Hepatocyte (in vitro differentiated cells): ENCODE results near the gene SMIM10L2A. TPM values are rescaled to one million over a fixed set of nuclear protein-coding genes. Genes with fewer than 3 reads are reported as not detected.
"Not testable (repeated sequence)": the region's sequence is repeated elsewhere in the genome, so short reads cannot be mapped to it uniquely, and the experiment has no call there.

Experiments used
- DNase-seq: peaks from one replicate; pipeline ENCODE4 v3.0.0-alpha.2; 2016; ENCODE audit warnings: low spot score
- H2AFZ ChIP-seq: fragments of 200-600 bp; sonication (generic); 2 replicates; pipeline ENCODE4 v1.6.0; 2016; ENCODE audit warnings: antibody characterized with exemption, mild to moderate bottlenecking
- H3K27ac ChIP-seq: fragments of 200-600 bp; sonication (generic); 2 replicates; pipeline ENCODE4 v1.5.1; 2016; ENCODE audit warnings: mild to moderate bottlenecking
- H3K27me3 ChIP-seq: fragments of 200-600 bp; sonication (generic); 2 replicates; pipeline ENCODE4 v1.6.1; 2016
- H3K36me3 ChIP-seq: fragments of 200-600 bp; sonication (generic); replicated peaks from 2 replicates; pipeline ENCODE4 v1.5.1; 2016; ENCODE audit warnings: low read depth; ENCODE audit not compliant: insufficient read depth
- H3K4me1 ChIP-seq: fragments of 200-600 bp; sonication (generic); 2 replicates; pipeline ENCODE4 v1.5.1; 2016; ENCODE audit warnings: mild to moderate bottlenecking, moderate library complexity; ENCODE audit not compliant: insufficient read depth
- H3K4me2 ChIP-seq: fragments of 200-600 bp; sonication (generic); 2 replicates; pipeline ENCODE4 v1.6.0; 2016
- H3K4me3 ChIP-seq: fragments of 200-600 bp; sonication (generic); 2 replicates; pipeline ENCODE4 v1.5.1; 2016; ENCODE audit warnings: mild to moderate bottlenecking
- H3K79me2 ChIP-seq: fragments of 200-600 bp; sonication (generic); 2 replicates; pipeline ENCODE4 v1.6.0; 2017; ENCODE audit warnings: mild to moderate bottlenecking
- H3K9me2 ChIP-seq: fragments of 200-600 bp; sonication (generic); replicated peaks from 2 replicates; pipeline ENCODE4 v1.6.0; 2017; ENCODE audit warnings: mild to moderate bottlenecking; ENCODE audit not compliant: insufficient read depth
- H3K9me3 ChIP-seq: fragments of 200-600 bp; sonication (generic); 2 replicates; pipeline ENCODE4 v1.5.1; 2016; ENCODE audit warnings: low read depth, mild to moderate bottlenecking
- H4K20me1 ChIP-seq: fragments of 200-600 bp; sonication (generic); 2 replicates; pipeline ENCODE4 v1.6.0; 2016; ENCODE audit warnings: mild to moderate bottlenecking; ENCODE audit not compliant: insufficient read depth, poor library complexity, severe bottlenecking
- EZH2 ChIP-seq: fragments of 200-600 bp; sonication (generic); IDR thresholded peaks from 2 replicates; pipeline ENCODE4 v1.6.1; 2016; ENCODE audit warnings: antibody characterized with exemption, mild to moderate bottlenecking, borderline replicate concordance
- EZH2phosphoT487 ChIP-seq: fragments of 200-600 bp; sonication (generic); IDR thresholded peaks from one replicate; pipeline ENCODE4 v1.6.1; 2018; ENCODE audit warnings: antibody characterized with exemption, mild to moderate bottlenecking, low read depth, moderate library complexity; ENCODE audit not compliant: unreplicated experiment, severe bottlenecking
- WGBS: methylation state at CpG from one replicate; pipeline ENCODE4 v1.1.6; 2016; ENCODE audit warnings: low lambda C conversion rate; ENCODE audit errors: missing lambda C conversion rate; 5-methylcytosine and 5-hydroxymethylcytosine counted together
- polyA plus RNA-seq: library from polyadenylated mRNA; unstranded; fragments of >200 nt; fragmentation: Nextera tagmentation; extraction: Ambion mirVana; gene quantifications from 2 replicates; pipeline ENCODE4 v1.2.1, GENCODE V29; 2016
- total RNA-seq: library from RNA; depleted of rRNA; stranded (reverse); fragments of >200 nt; gene quantifications from 2 replicates; pipeline ENCODE4 v1.2.3, GENCODE V29; 2014
- TF ChIP-seq, protein P1 (sequence below): fragments of 200-600 bp; sonication (generic); IDR thresholded peaks from 2 replicates; pipeline ENCODE4 v1.5.1; 2016; ENCODE audit warnings: antibody characterized with exemption, mild to moderate bottlenecking; ENCODE audit not compliant: poor library complexity

Gene SMIM10L2A
- total and polyA plus RNA-seq, 2 experiments from 2014 or later: 5.0 to 7.0 TPM

DNA sequence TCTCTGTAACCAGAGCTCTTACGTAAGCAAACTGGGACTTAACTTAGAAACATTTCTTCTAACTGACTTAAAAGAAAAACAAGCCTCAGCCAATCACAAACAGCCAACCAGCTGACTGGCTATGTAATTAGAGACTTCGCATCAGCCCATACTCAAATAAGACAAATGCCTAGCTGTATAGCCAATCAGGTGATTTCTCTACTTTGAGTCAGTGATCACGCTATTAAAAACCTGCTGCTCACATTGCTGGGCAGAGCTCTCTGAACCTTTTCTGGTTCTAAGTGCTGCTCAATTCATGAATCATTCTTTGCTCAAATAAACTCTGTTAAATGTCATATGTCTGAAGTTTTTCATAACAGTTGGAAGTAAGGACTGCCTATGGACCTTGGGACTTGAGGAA lies 9.9 kb upstream of the SMIM10L2A start:
- Histone ChIP-seq H4K20me1 (no peaks in the 10 kb centered on the region), H2AFZ (no peak overlapping the region), H3K9me2 (no peaks in the 10 kb centered on the region), H3K27ac (no peak overlapping the region), H3K36me3 (no peaks in the 10 kb centered on the region), H3K9me3 (no peaks in the 10 kb centered on the region), H3K4me1 (no peaks in the 10 kb centered on the region), H3K4me3 (no peak overlapping the region), H3K4me2 (no peak overlapping the region), H3K79me2 (no peaks in the 10 kb centered on the region), H3K27me3 (no peaks in the 10 kb centered on the region)
- no peak for TF ChIP-seq EZH2phosphoT487
- TF ChIP-seq, protein P1, sequence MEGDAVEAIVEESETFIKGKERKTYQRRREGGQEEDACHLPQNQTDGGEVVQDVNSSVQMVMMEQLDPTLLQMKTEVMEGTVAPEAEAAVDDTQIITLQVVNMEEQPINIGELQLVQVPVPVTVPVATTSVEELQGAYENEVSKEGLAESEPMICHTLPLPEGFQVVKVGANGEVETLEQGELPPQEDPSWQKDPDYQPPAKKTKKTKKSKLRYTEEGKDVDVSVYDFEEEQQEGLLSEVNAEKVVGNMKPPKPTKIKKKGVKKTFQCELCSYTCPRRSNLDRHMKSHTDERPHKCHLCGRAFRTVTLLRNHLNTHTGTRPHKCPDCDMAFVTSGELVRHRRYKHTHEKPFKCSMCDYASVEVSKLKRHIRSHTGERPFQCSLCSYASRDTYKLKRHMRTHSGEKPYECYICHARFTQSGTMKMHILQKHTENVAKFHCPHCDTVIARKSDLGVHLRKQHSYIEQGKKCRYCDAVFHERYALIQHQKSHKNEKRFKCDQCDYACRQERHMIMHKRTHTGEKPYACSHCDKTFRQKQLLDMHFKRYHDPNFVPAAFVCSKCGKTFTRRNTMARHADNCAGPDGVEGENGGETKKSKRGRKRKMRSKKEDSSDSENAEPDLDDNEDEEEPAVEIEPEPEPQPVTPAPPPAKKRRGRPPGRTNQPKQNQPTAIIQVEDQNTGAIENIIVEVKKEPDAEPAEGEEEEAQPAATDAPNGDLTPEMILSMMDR: no peak
- no peak for TF ChIP-seq EZH2
- no peak for DNase-seq
- 69% methylated on average over 3 of the region's 3 CpGs for WGBS

DNA sequence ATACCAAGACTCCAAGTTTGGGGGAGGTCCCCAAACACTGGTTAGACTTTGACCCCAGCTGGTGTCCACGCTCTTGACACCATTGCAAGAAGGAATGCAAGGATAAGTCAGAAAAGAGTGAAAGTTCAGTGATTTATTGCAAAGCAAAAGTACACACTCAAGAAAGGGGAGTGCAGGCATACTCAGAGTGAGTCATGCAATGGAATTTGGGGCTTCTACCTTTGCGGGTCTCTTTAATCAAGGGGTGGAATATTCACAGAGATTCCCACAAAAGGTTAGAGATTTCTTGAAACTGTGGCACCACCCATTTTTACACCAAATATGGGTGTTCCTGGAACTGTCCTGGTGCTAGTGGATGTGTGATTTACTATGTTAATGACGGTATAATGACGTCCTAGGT lies 5.2 kb upstream of the SMIM10L2A start:
- no peaks in the 10 kb centered on the region for H4K20me1 ChIP-seq
- no peaks in the 10 kb centered on the region for H3K9me2 ChIP-seq
- H3K27me3 ChIP-seq: no peaks in the 10 kb centered on the region
- TF ChIP-seq EZH2phosphoT487 (no peak), EZH2 (no peak)
- TF ChIP-seq, protein P1: no peak
- no peaks in the 10 kb centered on the region for H3K79me2 ChIP-seq
- DNase-seq: no peak
- H3K27ac ChIP-seq: no peak overlapping the region
- H3K9me3 ChIP-seq: no peaks in the 10 kb centered on the region
- no peaks in the 10 kb centered on the region for H3K4me1 ChIP-seq
- no peak overlapping the region for H2AFZ ChIP-seq
- H3K36me3 ChIP-seq: no peaks in the 10 kb centered on the region
- H3K4me2 ChIP-seq: no peak overlapping the region
- no peak overlapping the region for H3K4me3 ChIP-seq
- 63% methylated on average over 4 of the region's 4 CpGs for WGBS

DNA sequence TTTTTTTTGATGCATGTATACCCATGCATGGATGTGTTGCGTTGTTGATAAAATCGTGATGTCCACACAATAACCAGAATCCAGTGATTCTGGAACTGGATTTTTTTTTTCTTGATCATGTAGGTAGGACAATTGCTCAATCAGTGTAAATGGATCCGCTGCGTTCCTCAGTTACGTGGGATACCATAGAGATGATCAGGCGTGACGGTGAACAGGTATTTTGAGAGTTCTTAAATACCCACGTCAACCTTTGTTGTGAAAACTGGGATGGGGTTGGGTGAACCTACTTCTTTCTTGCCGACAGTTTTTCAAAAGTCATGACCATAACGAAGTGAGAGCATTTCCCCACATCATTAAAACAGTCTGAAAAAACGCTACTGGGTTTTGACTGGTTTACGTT lies 913 bp upstream of the SMIM10L2A start:
- H3K4me2 ChIP-seq: no peak overlapping the region
- no peak for DNase-seq
- no peaks in the 10 kb centered on the region for H3K9me2 ChIP-seq
- H3K4me1 ChIP-seq: no peaks in the 10 kb centered on the region
- no peaks in the 10 kb centered on the region for H3K9me3 ChIP-seq
- H4K20me1 ChIP-seq: no peaks in the 10 kb centered on the region
- WGBS: 82% methylated on average over 12 of the region's 12 CpGs
- no peaks in the 10 kb centered on the region for H3K36me3 ChIP-seq
- no peak overlapping the region for H3K27ac ChIP-seq
- H3K79me2 ChIP-seq: no peaks in the 10 kb centered on the region
- H3K4me3 ChIP-seq: no peak overlapping the region
- no peaks in the 10 kb centered on the region for H3K27me3 ChIP-seq
- H2AFZ ChIP-seq: peak overlapping the region; percentile 42
- TF ChIP-seq, protein P1: no peak
- no peak for TF ChIP-seq EZH2
- TF ChIP-seq EZH2phosphoT487: no peak

DNA sequence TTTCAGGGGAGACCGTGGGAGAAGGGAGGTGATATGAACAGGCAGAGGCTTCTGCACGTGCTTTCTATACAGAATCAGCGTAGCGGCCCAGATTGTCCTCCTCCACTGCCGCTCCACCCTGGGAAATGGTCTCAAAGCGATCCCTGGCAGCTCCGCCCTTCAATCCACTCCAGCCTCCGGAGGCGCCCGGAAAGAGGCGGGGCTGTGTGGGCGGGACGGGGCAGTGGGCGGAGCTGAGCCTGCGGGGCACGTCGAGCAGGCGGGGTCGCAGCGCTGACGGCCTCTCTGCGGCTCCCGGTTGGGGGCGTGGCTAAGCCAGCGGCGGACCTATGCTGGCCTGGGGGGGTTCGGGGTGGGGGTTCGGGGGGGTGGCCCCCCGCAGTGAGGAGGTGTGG lies 210 bp upstream of the SMIM10L2A start:
- peak overlapping the region; percentile 76 for H3K4me2 ChIP-seq
- WGBS: 43% methylated on average over 18 of the region's 29 CpGs

DNA sequence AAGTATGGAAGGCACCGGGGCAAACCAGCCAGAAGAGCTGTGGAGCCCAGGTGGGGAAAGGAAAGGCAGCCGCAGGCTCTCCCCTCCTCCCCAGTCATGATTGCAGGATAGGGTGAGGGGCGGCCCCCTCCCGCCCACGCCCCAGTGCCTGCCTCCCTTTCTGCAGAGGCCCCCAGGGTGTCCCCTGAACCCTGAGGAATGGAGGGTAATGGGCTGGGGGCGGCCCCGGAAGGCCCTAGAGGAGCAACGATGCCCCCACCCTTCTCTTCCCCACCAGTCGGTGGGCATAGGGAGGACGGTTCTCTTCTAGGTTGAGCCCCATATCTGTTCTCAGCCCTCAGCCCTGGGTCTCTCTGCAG lies 1.0 kb downstream of the SMIM10L2A start:
- H3K4me2 ChIP-seq: peak overlapping the region; percentile 76
- not testable (repeated sequence) for H3K4me3 ChIP-seq
- 77% methylated on average over 3 of the region's 10 CpGs for WGBS

More for the DNA sequence above, 210 bp upstream of the SMIM10L2A start:
- no peaks in the 10 kb centered on the region for H3K4me1 ChIP-seq
- H3K9me2 ChIP-seq: no peaks in the 10 kb centered on the region
- no peaks in the 10 kb centered on the region for H3K27me3 ChIP-seq
- peak overlapping the region; percentile 23 for H3K4me3 ChIP-seq
- TF ChIP-seq EZH2phosphoT487 (no peak), EZH2 (no peak)
- TF ChIP-seq, protein P1: no peak
- no peaks in the 10 kb centered on the region for H3K79me2 ChIP-seq
- peak overlapping the region; percentile 40 for H3K27ac ChIP-seq
- no peaks in the 10 kb centered on the region for H3K9me3 ChIP-seq
- DNase-seq: peak; percentile 91
- H4K20me1 ChIP-seq: no peaks in the 10 kb centered on the region
- H2AFZ ChIP-seq: peak overlapping the region; percentile 42
- H3K36me3 ChIP-seq: no peaks in the 10 kb centered on the region

More for the DNA sequence above, 1.0 kb downstream of the SMIM10L2A start:
- not testable (repeated sequence) for H3K79me2 ChIP-seq, H3K27me3 ChIP-seq, H3K36me3 ChIP-seq, DNase-seq, H3K27ac ChIP-seq, H3K9me2 ChIP-seq, H3K9me3 ChIP-seq, H2AFZ ChIP-seq, H4K20me1 ChIP-seq, H3K4me1 ChIP-seq
